Activated T-helper 1 cell treated with Interleukin-2 at 50 U/mL for 16 hours (primary cell): ENCODE measurements around the gene GNA14.
"Not testable (repeated sequence)": the region's sequence is repeated elsewhere in the genome, so short reads cannot be mapped to it uniquely, and the experiment has no call there.

Experiments used
- DNase-seq: peaks from one replicate; pipeline ENCODE4 v3.0.0-alpha.2; 2020; ENCODE audit warnings: low read depth

GNA14 gene

DNA sequence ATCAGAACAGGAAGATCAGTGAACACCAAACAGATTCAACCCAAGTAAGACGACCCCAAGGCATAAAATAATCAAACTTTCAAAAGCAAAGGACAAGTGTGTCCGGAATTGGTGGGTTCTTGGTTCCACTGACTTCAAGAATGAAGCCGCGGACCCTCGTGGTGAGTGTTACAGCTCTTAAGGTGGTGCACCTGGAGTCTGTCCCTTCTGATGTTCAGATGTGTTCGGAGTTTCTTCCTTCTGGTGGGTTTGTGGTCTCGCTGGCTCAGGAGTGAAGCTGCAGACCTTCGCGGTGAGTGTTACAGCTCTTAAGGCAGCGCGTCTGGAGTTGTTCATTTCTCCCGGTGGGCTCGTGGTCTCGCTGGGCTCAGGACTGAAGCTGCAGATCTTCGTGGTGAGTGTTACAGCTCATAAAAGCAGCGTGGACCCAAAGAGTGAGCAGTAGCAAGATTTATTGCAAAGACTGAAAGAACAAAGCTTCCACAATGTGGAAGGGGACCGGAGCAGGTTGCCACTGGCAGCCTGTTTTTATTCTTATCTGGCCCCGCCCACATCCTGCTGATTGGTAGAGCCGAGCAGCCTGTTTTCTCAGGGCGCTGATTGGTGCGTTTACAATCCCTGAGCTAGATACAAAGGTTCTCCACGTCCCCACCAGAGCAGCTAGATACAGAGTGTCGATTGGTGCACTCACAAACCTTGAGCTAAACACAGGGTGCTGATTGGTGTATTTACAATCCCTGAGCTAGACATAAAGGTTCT, 158.5 kb downstream of the GNA14 start:
- not testable (repeated sequence) for DNase-seq

DNA sequence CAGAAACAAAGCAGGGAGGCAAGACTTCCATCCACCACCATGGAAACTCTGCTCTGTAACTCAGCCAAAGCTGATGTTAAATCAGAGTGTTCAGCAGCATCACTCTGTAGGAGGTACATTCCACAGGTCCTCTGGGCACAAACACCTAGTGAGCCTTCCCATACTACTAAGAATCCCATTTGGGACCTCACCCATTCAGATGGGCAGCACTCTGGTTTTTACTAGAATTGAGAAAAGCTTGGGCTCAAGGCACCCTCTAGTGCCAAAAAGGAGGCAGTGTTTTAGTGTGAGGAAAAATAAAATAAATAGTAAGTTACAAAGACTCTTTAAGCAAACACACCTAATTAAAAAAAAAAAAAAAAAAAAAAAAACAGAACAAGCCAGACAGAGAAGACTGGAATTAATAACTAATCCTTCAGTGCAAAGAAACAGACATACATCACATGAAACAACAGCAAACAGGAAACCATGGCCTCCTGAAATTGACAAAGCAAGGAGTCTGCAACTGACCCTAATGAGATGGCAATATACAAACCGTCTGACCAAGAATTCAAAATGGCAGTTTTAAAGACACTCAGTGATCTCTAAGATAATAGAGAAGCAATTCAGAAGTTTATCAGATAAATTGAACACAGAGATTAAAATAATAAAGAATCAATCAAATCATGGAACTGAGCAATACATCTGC, 159.5 kb downstream of the GNA14 start:
- no peak for DNase-seq

DNA sequence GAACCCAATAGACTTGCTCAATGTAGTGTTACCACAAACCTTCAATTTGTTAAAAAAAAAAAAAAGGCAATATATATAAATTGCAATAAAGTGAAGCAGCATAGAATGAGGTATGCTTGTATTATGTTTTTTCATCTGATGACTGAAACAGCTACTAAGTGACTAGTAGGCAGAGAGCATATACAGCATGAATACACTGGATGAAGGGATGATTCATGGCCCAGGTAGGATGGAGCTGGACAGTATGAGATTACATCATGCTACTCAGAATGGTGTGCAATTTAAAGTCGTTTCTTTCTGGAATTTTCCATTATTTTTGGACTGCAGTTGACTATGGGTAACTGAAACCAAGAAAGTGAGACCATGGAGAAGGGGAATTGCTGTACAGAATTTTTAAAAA, 161.2 kb downstream of the GNA14 start:
- DNase-seq = no peak

DNA sequence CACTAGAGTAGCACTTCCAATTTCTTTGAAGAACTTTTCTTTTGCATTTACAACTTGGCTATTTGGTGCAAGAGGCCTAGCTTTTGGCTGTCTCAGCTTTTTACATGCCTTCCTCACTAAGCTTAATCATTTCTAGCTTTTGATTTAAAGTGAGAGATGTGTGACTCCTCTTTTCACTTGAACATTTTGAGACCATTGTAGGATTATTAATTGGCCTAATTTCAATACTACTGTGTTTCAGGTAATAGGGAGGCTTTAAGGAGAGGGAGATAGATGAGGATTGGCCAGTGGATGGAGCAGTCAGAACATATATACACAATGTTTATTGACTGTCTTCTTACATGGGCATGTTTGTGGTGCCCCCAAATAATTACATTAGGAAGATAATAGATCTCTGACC, 161.7 kb downstream of the GNA14 start:
- no peak for DNase-seq

DNA sequence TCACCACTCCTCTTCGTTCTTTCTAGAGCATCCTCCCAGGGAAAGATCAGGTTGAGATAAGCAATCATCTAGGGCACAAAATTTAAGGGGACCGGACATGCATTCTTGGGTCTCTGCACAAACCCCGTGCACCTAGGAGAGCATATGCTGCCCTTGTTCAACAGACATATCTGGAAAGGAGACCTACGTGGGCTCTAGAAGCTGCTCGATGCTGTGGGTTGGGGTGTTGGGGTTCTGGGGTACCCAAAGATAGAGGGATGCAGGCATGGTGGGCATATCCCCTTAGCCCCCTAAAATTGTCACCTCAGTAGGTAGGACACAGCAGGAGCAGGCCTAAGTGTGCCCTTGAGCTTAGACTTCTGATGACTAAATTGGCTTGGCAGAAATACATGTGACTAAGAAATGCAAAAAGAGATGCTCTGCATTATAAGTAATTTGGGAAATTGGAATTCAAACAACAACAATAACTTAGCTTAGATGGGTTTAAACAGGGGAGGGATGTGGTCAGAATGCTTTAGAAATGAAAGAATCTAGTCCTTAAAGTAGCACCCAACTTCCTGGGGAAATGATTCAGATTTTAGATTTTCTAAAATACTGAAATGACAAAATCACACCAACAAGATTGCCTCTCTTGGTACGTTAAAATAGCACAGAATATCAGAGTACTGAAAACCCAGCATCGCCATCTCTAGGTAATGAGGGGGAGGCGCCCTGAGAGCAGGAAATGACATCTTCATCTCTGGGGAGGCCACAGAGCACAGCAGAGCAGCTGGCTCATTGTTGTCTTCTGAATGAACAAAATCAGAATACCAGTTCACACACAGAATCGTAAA, 172.3 kb downstream of the GNA14 start:
- no peak for DNase-seq

DNA sequence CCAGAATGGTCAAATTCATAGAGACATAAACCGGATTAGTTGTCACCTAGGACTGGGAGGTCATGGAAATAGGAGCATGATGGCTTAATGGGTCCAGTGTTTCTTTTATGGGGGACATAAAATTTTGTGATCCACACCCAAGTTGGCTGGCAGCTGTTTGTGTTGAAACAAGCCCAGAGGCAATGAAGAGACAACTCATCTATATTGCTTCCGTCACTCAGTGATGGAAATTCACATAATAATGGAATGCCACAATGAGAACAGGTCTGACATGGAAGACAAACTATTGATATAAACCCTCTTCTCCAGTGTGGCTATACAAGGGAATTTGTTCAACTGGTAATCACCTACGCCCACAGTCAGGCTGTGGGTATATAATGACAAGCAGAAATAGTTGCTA, 173.2 kb downstream of the GNA14 start:
- no peak for DNase-seq

DNA sequence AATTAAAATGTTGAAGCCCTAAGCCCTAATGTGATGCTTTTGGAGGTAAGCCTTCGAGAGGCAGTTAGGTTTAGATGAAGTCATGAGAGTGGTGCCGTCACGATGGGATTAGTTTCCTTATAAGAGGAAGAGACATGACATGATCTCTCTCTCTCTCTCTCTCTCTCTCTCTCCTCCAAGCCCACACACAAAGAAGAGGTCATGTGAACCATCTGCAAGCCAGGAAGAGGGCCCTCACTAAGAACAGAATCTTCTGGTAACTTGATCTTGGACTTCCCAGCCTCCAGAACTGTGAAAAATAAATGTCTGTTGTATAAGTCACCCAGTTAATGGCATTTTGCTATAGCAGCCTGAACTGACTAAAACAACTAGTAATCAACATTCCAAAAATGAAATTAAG, 175.5 kb downstream of the GNA14 start:
- DNase-seq = no peak

DNA sequence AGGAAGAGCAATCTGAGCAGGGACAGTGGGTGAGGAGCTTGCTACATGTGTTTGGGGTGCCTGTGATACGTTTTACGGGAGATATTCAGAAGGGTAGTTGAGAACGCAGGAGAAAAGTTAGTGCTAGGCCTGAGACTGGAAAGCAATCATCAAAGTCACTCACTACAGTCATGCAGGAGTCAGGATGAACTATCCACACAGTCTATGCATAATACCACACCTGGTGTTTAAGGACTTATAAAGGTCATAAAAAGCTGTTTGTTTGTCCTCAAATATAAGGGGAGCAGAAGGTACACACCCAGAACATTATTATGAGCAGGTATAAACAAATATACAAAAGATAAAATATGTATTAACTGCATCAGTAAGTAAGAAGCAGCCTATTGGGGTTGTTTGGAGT, 176.6 kb downstream of the GNA14 start:
- no peak for DNase-seq

DNA sequence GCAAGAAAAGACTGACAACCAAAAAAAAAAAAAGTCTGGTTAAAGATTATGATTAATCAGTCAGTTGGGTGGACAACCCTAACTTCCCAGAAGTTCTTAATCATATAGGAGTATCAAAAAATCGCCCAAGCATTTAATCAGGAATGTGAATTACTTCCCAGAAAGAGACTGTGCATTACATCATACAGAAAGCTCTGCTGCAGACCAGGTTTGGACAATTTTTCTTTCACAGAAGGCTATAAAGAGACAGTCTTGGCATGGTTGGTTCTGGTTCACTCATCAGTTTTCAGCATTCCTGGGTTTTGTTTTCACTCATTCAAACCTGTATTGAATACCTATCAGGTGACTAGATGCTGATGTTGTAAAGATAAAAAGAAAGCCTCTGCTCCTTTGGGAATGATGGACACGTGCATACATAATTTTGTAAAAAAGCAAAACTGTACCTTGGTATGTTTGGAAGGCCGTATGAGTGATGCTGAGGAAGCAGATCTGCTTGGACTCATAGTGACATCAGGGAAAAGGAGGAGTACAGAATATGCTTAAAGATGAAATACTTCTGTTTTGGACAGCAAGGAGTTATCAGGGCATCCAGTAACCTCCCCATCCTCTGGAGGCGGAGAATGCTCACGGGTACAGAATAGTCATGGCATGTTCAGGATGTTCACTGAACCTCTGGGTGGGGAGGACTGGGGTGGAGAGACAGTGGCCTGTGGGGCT, 178.4 kb downstream of the GNA14 start:
- no peak for DNase-seq

DNA sequence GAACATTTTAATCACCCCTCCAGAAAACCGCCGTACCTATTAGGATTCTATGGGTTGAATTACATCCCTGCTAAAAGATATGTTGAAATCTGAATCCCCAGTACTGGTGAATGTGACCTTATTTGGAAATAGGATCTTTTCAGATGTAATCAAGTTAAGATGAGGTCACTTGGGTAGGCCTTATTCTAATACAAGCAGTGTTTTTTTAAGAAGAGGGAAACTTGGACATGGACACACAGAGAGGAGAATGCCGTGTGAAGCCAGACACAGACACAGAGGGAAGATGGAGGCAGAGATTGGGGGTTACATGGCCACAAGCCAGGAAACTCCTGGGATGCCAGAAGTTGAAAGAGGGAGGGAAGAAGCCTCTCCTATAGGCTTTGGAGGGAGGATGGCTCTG, 183.5 kb downstream of the GNA14 start:
- DNase-seq = no peak

DNA sequence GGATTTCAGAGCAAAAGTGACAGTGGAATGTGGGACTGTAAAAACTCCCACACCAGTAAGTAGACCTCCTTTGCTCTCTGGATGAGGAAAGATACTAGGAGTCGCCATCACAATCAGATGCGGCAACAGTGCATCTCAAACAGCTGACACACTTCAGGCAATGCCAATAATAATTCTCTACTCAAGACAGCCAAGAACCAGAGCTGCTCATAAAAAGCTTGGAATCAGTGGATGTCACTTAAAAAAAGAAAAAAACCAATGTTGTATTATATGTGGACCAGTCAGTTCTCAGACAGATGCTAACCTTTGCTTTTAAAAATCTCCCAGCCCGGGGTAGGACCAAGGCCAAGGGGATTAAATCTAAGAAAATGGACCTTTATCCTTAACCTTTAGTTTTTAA, 185.0 kb downstream of the GNA14 start:
- DNase-seq = no peak

DNA sequence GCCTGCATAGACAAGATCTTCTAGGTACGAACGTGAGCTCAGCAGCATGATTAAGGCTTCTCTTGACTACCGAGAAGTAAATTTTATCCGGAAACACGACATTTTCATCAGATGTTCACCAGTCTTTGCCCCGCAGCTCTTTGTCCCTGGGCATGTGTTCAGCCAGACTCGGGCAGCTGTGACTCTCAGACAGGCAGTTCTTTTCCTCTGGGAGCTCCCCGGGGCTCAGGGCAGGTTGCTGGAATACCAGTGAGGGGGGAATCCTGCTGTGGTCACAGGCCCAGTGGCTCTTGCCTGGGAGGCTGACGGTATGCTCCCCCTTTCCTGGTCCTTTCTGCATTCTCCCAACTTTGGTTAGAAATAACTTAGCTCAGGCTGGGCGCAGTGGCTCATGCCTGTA, 186.1 kb downstream of the GNA14 start:
- no peak for DNase-seq

DNA sequence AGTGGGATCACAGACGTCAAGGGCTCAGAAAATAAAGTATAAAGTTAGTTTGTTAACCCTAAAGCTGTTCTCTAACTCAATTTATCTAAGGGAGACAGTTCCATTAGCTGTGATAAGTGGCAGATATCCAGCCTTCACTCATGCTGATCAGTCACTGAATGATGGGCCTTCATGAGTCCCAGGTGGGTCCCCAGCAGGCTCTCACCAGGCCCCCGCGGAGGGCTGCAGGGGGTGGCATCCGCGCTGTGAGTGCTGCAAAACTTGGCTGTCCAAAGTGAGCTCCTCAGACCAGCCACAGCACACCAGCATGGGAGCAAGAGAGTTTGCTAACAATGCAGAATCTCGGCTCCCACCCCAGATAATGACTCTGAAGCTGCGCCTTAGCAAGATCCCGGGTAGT, 187.2 kb downstream of the GNA14 start:
- DNase-seq = no peak

DNA sequence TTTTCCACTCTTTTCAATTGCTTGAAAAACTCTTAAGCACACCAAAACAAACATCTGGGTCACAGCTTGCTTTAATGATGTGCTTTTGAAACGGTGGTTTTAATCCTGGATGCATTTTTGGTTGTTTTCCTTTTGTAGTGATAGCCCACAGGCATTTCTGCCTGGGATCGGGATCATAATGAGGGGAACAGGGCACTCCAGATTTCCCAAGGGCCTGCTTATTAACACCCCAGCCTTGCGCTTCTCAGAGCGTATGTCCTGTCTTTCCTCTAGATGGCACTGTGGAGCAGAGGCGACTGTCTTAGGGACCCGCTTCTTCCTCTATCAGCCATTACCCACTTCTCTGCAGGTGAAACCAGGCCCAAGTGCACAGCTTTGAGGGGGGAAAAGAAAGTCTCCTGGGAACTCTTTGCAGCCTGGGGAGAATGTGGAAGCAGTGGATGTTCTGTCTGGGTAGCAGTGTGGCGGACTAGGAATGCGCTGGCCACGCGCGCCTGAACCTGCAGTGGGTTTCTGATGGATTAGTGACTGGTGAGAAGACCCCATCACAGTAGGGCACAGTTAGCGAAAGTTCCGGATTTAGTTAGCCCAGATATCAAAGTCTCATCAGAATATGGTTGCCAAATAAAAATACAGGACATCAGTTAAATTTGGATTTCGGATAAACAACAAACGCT, 190.1 kb downstream of the GNA14 start:
- peak; percentile 14 for DNase-seq

DNA sequence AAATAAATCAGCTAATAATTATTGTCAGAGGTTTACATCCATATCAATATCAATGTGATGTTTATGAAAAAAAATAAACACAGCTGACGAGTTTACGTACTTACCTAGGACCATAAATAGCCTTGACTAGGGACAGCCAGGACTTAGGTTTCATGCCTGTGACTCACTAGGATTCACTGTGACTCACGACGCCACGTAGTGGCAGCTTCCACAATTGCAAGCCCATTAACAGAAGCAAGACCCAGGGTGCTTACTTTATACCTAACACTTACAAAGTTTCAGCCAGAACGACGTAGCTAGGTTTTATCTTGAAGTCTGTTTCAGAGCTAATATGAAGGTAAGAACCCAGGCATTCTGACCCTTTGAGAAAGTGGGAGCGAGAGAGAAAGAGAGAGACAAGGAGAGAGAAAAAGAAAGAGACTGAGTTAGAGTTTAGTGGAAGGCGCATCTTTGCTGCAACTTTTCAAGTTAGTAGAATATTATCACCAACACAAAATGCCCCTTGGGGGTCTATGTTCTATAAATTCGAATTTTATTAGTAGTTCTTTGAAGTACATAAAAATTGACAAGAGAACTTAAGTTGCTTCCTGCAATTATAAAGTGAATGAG, 191.2 kb downstream of the GNA14 start:
- DNase-seq = peak; percentile 56

DNA sequence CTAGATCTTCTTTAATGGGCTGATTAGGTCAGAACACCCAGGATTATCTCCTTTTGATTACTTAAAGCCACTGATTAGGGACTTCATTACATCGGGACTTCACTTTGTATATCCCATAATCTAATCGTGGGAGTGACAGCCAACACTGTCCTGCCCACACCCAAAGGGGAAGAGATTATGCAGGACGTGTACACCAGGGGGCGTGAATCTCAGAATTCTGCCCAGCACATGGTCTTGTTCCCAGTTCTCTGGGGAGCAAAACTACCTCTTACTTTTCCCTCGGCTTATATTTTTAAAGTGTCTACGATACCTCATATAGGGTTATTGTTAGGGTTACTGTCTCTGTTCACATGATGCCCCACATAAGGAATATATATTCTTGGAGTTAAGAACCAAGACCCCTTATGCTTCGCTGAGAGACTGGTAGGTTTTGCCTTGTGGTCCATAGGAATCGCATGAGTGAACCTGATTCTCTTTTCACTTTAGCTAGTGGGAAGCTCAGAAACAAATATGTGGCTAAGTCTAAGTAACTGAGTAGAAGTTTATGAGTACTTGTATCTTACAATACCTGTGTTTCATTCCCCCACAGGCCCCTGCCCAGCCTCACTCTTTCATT, 192.7 kb downstream of the GNA14 start:
- no peak for DNase-seq

DNA sequence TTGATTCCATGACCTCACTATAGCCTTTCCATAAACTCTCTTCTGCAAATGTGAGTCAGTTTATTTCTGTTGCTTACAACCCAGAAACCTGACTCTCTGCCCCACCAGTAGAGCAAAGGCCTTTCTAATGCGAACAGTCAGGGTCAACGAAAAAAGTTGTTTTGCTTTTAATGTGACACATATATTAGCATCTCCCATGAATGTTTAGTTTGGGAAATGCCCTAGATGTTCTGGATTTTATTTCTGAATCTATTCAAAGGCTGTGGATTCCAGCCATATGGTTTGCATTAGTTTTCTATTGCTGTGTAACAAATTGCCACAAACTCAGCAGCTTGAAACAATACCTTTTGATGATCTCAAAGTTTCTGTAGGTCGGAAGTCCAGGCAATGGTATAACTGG, 193.5 kb downstream of the GNA14 start:
- no peak for DNase-seq

DNA sequence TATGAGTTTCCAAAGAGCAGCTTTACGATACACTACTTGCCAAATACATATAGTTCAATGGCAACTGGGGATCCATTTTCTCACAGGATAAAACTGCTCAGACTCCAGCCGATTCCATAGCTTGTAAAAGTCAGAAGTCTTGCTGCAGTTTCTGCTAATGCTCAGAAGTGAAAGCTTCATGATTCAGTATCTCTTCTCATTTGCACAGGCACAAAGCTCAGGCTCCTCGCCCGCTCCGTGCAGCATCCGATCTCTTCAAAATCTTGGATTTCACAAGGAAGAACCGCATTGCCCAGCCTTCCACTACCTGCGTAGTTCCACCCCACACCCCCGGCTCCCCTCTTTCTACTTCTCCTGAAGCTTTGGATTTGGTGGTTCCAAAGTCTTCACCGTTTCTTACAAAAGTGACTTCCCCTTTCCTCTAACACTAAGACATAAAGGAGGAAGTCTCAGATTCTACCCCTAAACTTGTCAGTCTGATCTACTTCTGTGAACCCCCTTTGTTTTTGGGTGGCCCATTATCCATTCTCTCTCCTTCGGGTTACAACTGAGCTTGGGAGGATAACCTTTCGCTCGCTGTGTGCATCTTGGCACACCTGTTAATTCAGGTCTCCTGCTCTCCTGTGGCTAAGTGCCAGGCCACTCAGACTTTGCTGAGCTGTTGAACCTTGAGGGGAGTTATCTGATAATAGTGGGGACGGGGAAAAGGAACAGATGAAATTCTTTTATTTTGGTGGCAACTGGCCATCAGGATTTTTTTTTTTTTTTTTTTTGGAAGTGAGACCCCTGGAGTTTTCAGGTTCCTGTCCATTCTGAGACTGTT, 194.1 kb downstream of the GNA14 start:
- no peak for DNase-seq

DNA sequence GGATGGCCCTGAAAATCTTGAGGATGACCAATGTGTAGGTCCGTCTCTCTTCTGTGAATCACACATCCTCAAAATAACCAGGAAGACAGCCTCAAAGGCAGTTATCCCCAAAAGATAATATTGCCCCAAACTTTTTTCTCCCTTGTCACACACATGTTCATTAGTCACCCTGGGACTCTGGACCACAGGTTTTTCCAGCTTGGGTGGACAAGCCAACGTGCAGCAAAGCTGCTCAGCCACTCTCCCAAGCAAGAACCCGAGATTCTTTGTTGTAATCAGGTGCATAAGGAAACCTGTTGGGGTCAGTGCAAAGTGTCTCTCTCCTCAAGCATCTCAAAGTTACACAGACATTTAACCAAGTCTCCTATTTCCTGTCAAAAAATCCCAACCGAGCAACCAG, 196.6 kb downstream of the GNA14 start:
- no peak for DNase-seq

DNA sequence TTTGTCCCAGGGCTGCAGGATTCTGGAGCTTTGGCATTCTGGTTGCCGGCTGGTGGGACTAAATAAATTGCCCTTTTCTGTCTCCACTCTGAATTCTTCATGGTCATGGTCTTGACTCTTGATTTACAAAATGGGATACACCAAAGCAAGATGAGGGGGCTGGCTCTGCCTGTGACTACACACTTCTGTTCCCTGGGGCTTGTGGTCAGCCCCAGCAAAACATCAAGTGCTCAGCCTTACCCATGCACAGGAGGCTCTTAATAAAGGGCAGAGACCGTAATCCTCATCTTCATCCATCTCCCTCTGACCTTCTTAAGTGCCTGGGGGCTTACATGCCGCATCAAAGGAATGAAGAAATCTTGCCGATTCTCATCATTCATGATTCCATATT, 198.0 kb downstream of the GNA14 start:
- no peak for DNase-seq
